NCI-H2171 (cell line): Measurements from ENCODE around the gene PTPRG.

Source experiments
- DNase-seq: peaks from one replicate; lab custom pipeline; 2025; lab: John Stamatoyannopoulos, UW

Gene PTPRG

GRCh38 chr3:61589856-61590255, 28.5 kb downstream of the PTPRG start:
- no peak for DNase-seq

- DNase-seq, result no peak
Measured at GRCh38 chr3:61591300-61591699, 29.9 kb downstream of the PTPRG start.

DNA sequence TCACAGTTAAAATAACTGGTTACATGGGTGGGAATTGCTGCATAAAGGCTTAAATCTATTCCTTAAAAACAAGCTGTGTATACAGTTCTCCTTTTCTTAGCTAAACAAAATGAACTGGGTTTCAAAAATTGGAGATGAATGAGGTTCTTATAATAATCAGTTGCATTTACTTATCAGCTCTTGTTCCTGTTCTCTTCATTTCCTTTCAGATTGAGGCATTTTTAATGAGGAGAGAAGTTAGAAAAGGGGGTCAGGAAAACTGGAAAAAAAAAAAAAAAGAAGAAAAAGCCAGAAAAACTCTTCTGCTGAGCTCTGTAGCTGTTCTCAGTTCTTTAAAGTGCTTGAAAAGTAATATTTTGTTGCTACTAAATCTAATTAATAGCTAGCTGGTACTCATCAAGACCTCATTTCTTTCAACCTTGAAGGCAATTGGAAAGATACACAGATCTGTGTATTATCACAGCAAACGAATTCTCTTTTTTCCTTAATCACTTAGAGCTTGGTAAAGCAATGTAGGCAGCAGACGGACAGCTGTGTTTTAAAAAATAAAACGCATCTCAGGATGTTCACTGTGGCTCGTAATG, 32.2 kb downstream of the PTPRG start:
- DNase-seq, result no peak

GRCh38 chr3:61594144-61594963, 33.0 kb downstream of the PTPRG start:
- no peak for DNase-seq

DNA sequence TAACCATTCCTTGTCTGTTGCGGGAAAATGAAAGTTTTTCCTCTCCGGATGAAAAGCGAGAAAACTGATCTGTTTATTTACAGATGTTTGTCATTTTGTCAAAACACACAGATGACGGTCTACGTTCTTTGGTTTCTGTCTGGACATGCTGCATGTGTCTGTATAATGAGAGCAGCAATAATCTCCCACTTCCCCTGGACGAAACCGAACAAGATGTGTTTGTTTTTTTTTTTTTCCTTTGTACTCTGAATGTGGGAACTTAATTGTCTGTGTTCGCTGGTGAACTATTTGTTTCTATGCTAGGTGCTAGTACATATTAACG, 33.6 kb downstream of the PTPRG start:
- DNase-seq, result no peak

DNA sequence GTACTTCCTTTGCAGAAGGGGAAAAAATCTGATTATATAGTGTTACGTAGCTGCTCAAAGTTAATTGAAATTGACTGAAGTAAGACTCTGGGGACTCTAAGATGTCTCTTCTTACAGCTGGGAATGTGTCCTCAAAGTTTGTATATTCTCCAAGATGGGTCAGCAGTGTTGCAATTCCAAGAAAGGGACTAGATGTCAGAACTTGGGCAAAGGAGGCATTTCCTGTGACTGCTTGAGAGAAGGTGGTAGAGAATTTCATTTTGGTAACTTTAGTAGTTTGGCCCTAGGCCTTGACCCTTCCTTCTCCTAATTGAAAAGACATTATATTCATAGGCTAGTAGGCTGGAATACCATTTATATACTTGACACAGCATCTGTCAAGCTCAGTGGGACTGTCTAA, 33.9 kb downstream of the PTPRG start:
- DNase-seq, result no peak

DNA sequence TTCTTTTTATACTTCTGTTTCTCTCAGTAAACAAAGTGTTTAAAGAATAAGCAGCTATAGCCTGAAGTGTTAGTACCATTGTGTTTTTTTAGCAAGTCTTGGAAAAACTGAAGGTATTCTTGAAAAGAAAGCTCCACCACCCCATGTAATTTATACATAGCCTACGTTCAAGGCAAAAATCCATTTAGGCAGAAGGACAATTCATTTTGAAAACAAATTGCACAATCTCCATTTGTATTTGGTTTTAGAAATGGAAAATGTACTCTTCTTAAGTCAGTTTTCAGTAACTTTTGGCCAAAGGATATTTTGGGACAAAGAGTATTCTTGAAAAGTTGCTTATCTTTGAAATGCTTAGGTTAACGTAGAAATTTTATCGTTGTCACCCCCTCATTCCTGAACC, 34.5 kb downstream of the PTPRG start:
- no peak for DNase-seq

DNA sequence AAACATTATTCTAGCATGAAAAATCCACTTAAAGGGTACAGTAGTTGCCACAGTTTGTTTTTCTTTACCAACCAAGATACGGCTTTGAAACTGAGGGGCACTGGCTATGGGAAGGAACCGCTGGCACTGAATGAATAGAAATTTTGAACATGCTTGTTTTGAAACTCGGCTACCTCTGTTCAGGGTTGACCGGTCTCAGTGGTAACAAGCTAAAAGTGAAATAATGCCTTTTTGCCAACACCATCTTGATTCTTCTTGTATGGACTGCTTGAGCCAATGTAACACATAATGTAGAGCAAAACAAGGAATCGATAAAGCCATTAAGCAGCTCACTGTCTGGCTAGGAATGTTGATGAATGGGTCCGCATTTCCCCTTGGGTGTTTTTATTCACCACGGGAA, 36.5 kb downstream of the PTPRG start:
- no peak for DNase-seq

DNA sequence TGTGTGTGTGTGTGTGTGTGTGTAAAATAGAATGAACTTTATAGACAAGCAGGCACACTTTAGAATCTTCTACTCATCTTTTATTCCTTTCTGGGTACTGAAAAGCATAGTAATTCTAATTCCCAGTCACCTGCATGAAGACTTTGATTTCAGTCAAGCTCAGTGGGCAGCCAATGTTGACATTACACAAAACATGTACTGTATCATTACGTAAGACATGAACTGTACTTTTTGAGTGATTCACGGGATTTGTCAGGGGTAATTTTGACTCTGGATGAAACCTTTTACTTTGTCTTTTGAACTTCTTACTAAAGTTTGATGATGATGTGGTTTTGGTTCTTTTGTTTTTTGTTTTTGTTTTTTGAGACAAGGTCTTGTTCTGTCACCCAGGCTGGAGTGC, 38.8 kb downstream of the PTPRG start:
- DNase-seq, result no peak

GRCh38 chr3:61601831-61602230, 40.5 kb downstream of the PTPRG start:
- no peak for DNase-seq

DNA sequence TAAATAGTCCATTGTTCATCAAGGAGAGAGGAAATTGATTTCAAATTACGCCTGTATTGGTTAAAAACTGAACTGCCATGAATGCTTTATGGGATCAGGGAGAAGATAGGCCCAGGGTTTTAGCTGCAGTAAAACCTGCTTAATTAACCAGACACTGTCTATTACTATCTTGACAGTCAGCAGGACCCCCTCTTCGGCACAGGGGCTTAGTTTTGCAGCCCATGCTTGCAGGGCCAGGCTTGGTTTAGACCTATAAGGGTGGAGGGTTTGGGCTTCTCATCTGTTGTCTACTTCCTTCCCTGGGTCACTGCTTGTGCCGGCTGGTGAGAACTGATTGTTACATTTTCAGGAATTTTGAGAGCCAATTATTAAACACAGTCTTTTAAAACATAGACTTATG, 41.1 kb downstream of the PTPRG start:
- DNase-seq, result no peak

- DNase-seq, result no peak
Measured at GRCh38 chr3:61605589-61606175, 44.3 kb downstream of the PTPRG start.

GRCh38 chr3:61606196-61606595, 44.8 kb downstream of the PTPRG start:
- DNase-seq, result no peak

DNA sequence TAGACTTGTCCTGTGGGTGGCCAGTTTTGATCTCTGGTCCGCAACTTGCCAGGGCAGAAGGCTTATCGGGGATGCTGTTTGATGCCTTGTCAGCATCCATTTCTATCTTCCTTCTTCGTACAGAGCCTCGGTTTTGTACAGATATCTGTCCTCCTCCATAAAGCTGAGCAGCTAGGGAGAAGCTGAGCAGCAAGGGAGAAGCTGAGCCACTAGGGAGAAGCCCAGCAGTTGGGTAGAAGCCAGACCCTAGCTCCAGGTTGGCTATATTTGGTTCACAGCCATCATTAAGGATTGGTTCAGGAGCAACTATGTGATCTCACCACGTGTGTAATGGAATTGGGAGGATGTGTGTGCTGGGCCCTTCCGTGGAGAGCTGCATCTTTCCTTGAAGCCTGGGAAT, 46.7 kb downstream of the PTPRG start:
- DNase-seq, result no peak

GRCh38 chr3:61608711-61609110, 47.3 kb downstream of the PTPRG start:
- DNase-seq, result no peak

DNA sequence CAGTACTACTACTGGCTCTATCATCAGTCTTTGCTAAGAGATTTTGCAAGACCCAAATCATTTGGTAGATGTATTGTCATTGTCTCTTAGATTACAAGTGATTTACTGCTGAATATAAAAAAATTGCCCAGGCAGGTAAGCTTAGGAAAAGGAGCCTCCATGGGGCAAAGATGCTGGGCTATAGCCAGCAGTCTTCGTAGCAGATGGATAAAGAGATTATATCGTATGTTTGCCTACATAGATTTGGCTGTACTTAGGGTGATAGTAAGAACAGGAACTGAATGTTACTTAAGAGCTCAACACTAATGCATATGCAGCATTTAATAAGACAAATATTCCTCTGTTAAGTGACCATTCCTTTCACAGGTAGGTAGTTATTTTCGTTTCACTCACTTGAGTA, 48.9 kb downstream of the PTPRG start:
- DNase-seq, result no peak

- no peak for DNase-seq
Measured at GRCh38 chr3:61612211-61613194, 51.1 kb downstream of the PTPRG start.

- DNase-seq, result no peak
Measured at GRCh38 chr3:61613666-61614065, 52.3 kb downstream of the PTPRG start.

GRCh38 chr3:61615643-61616042, 54.3 kb downstream of the PTPRG start:
- no peak for DNase-seq

DNA sequence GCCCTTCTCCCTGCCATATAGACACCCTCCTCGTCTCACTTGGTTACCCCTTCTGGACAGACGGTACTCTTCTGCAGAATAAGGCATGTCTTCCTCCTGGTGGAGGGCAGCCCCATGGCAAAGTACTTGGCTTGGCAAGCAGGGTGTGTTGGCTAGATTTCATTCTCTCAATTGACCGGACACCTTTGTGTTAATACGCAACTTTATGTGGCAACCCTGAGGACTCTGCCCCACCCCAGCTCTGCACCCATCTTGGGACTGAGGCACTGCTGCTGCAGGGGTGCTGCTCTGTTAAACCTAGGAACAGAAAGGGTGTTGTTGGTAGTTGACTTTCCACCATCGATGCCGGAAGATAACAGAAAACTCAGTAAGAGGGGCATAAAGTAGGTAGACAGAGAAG, 55.2 kb downstream of the PTPRG start:
- no peak for DNase-seq

GRCh38 chr3:61617041-61617440, 55.7 kb downstream of the PTPRG start:
- no peak for DNase-seq

DNA sequence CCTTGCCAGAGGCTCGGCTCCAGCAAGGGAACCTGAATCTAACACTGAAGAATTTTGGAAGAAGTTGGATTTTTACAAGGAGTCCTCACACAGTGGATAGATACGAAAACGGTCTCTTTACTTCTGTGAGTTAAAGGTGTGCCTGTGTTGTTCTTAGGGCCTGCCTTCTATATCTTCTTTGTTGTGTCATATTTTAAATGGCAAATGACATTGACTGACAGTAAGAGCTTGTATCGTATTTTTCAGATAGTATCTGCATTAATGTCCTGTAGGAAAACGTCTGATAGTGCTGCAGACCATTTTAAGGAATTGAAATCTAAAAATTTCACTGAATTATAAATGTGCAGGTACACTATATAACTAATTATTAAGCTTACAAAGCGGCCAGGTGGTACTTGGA, 56.3 kb downstream of the PTPRG start:
- DNase-seq, result no peak

- DNase-seq, result no peak
Measured at GRCh38 chr3:61618231-61618630, 56.9 kb downstream of the PTPRG start.
